Right cardiac atrium (tissue), 5 donors: ENCODE data around the gene FNIP2. TPM values are rescaled to one million over a fixed set of nuclear protein-coding genes. Genes with fewer than 3 reads are reported as not detected.

ENCODE experiments used
- ATAC-seq, 2 donors: fragments of 200-7000 bp; cut with Tn5 transposase; one replicate each; pipeline versions ENCODE4 v1.8.0 to v1.9.1; 2020; ENCODE audit warnings: moderate library complexity in 2 of 2, mild to moderate bottlenecking in 1 of 2
- DNase-seq, 3 donors: peaks; one replicate each; pipeline ENCODE4 v3.0.0-alpha.2; 2020
- H3K27ac ChIP-seq: one replicate; pipeline ENCODE4 v1.5.1; 2013; ENCODE audit warnings: mild to moderate bottlenecking, low read length, control low read depth, moderate library complexity
- H3K27me3 ChIP-seq: one replicate; pipeline ENCODE4 v1.6.1; 2013; ENCODE audit not compliant: control insufficient read depth, insufficient read depth
- H3K4me1 ChIP-seq: one replicate; pipeline ENCODE4 v1.6.1; 2013; ENCODE audit warnings: low read length; ENCODE audit not compliant: control insufficient read depth, insufficient read depth
- H3K4me3 ChIP-seq: one replicate; pipeline ENCODE4 v1.5.1; 2013; ENCODE audit warnings: low read length, control low read depth
- H3K9me3 ChIP-seq: one replicate; pipeline ENCODE4 v1.6.1; 2013; ENCODE audit warnings: low read length; ENCODE audit not compliant: control insufficient read depth
- WGBS: extraction: QIAGEN DNeasy Blood & Tissue Kit; methylation state at CpG from one replicate; pipeline ENCODE4 v1.1.7; 2013; 5-methylcytosine and 5-hydroxymethylcytosine counted together
- intact Hi-C, 4 donors: fragments of 100-400 bp; cut with DNase I; formaldehyde crosslinking; loops; one replicate each; pipeline versions ENCODE4 v1.11.0 to v1.14.0; 2022 to 2023
- polyA plus RNA-seq: library from polyadenylated mRNA; stranded (reverse); fragments of 200-250 nt; gene quantifications from one replicate; pipeline ENCODE4 v1.2.3, GENCODE V29; 2013
- total RNA-seq, 4 donors: library from RNA; stranded (reverse); fragmentation: NEBNext Ultra II Directional; extraction: Animal tissue kit (Norgen Biotek cat#: 25700); gene quantifications; one replicate each; pipeline ENCODE4 v1.2.1, GENCODE V29; 2021
- donor health status: healthy with polysubstance abuse.
- donor health status: DM: no; HTN: yes; CAD: no.
- donor health status: DM: no; HTN: no; CAD: no.
- donor health status: DM: no; HTN: yes; CAD: no; lungs with severe emphysema.
- donor health status: DM: yes; HTN: yes; CAD: no.

FNIP2 gene
- total and polyA plus RNA-seq, 5 donors: 16.4 to 59.5 (median 46.3) TPM

- Histone ChIP-seq H3K4me1 (peaks cover 15% of the 10 kb centered on the region), H3K27me3 (no peaks in the 10 kb centered on the region), H3K27ac (no peak overlapping the region), H3K9me3 (no peaks in the 10 kb centered on the region), H3K4me3 (no peak overlapping the region)
- ATAC-seq (no peak), DNase-seq (no peak)
- intact Hi-C loops: loop anchor here in 1 of 4 donors (5.0 kb wide), 1 partner anchor 47 kb away; the partner anchor contains the start of gene FNIP2
- 88% methylated on average over 3 of the region's 3 CpGs for WGBS
Measured at GRCh38 chr4:158814636-158815330, 46.0 kb downstream of the FNIP2 start.

- no peak overlapping the region for H3K4me3 ChIP-seq
- ATAC-seq: no peak
- H3K9me3 ChIP-seq: no peaks in the 10 kb centered on the region
- peaks cover 17% of the 10 kb centered on the region for H3K4me1 ChIP-seq
- no peak for DNase-seq
- WGBS: 89% methylated on average over 1 of the region's 1 CpG
- intact Hi-C loops: no loop called here
- no peak overlapping the region for H3K27ac ChIP-seq
- no peaks in the 10 kb centered on the region for H3K27me3 ChIP-seq
Measured at GRCh38 chr4:158816955-158817354, 48.1 kb downstream of the FNIP2 start.

- Histone ChIP-seq H3K9me3 (no peaks in the 10 kb centered on the region), H3K4me3 (no peak overlapping the region), H3K27ac (no peak overlapping the region), H3K27me3 (no peaks in the 10 kb centered on the region), H3K4me1 (peaks cover 20% of the 10 kb centered on the region)
- WGBS: 89% methylated on average over 10 of the region's 10 CpGs
- DNase-seq (peak in 1 of 3 donors; percentile 42), ATAC-seq (peak; percentile 17)
- intact Hi-C loops: no loop called here
Measured at GRCh38 chr4:158817562-158818296, 48.9 kb downstream of the FNIP2 start.

GRCh38 chr4:158818560-158819140, 49.8 kb downstream of the FNIP2 start:
- no peaks in the 10 kb centered on the region for H3K9me3 ChIP-seq
- H3K4me3 ChIP-seq: no peak overlapping the region
- no peak overlapping the region for H3K27ac ChIP-seq
- H3K27me3 ChIP-seq: no peaks in the 10 kb centered on the region
- intact Hi-C loops: no loop called here
- DNase-seq: no peak
- WGBS: 68% methylated on average over 2 of the region's 2 CpGs
- peaks cover 24% of the 10 kb centered on the region for H3K4me1 ChIP-seq
- ATAC-seq: no peak

GRCh38 chr4:158819942-158820786, 51.3 kb downstream of the FNIP2 start:
- WGBS: 39% methylated on average over 2 of the region's 2 CpGs
- H3K4me1 ChIP-seq: peaks cover 27% of the 10 kb centered on the region
- intact Hi-C loops: loop anchor here in 1 of 4 donors (10.0 kb wide), 1 partner anchor 45 kb away; no protein-coding TSS in a partner anchor
- no peak overlapping the region for H3K4me3 ChIP-seq
- no peaks in the 10 kb centered on the region for H3K9me3 ChIP-seq
- ATAC-seq (no peak), DNase-seq (no peak)
- peak overlapping the region; percentile 29 for H3K27ac ChIP-seq
- no peaks in the 10 kb centered on the region for H3K27me3 ChIP-seq

GRCh38 chr4:158821228-158821971, 52.6 kb downstream of the FNIP2 start:
- intact Hi-C loops: loop anchor here in 1 of 4 donors (10.0 kb wide), 1 partner anchor 47 kb away; no protein-coding TSS in a partner anchor
- H3K4me3 ChIP-seq: no peak overlapping the region
- 71% methylated on average over 4 of the region's 4 CpGs for WGBS
- peaks cover 33% of the 10 kb centered on the region for H3K4me1 ChIP-seq
- ATAC-seq (no peak), DNase-seq (no peak)
- H3K27me3 ChIP-seq: no peaks in the 10 kb centered on the region
- H3K27ac ChIP-seq: no peak overlapping the region
- no peaks in the 10 kb centered on the region for H3K9me3 ChIP-seq

- Histone ChIP-seq H3K27me3 (no peaks in the 10 kb centered on the region), H3K4me1 (peaks cover 38% of the 10 kb centered on the region), H3K9me3 (no peaks in the 10 kb centered on the region), H3K4me3 (no peak overlapping the region), H3K27ac (no peak overlapping the region)
- DNase-seq (no peak), ATAC-seq (no peak)
- WGBS: 87% methylated on average over 7 of the region's 7 CpGs
- intact Hi-C loops: loop anchor here in 1 of 4 donors (10.0 kb wide), 1 partner anchor 48 kb away; no protein-coding TSS in a partner anchor
Measured at GRCh38 chr4:158822348-158822747, 53.5 kb downstream of the FNIP2 start.

- Histone ChIP-seq H3K27ac (no peak overlapping the region), H3K4me1 (peaks cover 41% of the 10 kb centered on the region), H3K9me3 (no peaks in the 10 kb centered on the region), H3K4me3 (no peak overlapping the region), H3K27me3 (no peaks in the 10 kb centered on the region)
- ATAC-seq: peak in 1 of 2 donors; percentile 8
- intact Hi-C loops: loop anchor here in 1 of 4 donors (10.0 kb wide), 1 partner anchor 49 kb away; no protein-coding TSS in a partner anchor
- DNase-seq: no peak
- WGBS: 77% methylated on average over 3 of the region's 3 CpGs
Measured at GRCh38 chr4:158823461-158823873, 54.6 kb downstream of the FNIP2 start.

GRCh38 chr4:158824425-158825274, 55.8 kb downstream of the FNIP2 start:
- Histone ChIP-seq H3K27me3 (no peaks in the 10 kb centered on the region), H3K4me3 (no peak overlapping the region), H3K27ac (peak overlapping the region; percentile 89), H3K9me3 (no peaks in the 10 kb centered on the region), H3K4me1 (peaks cover 38% of the 10 kb centered on the region)
- DNase-seq (peak; percentile 33 to 62 (median 48)), ATAC-seq (peak; percentile 40 to 74)
- intact Hi-C loops: loop anchor here in 1 of 4 donors (10.0 kb wide), 1 partner anchor 50 kb away; no protein-coding TSS in a partner anchor
- 26% methylated on average over 7 of the region's 7 CpGs for WGBS
